B cell (primary cell): Measurements from ENCODE around the gene TSPAN18. TPM values are rescaled to one million over a fixed set of nuclear protein-coding genes. Genes with fewer than 3 reads are reported as not detected.

ENCODE experiments used
- ATAC-seq: fragments of 200-7000 bp; cut with Tn5 transposase; one replicate; pipeline ENCODE4 v1.10.0; 2021; ENCODE audit warnings: low read depth, mild to moderate bottlenecking, moderate number of reproducible peaks, moderate library complexity
- CTCF ChIA-PET: fragments of 350-600 bp; sonication (Branson Sonifier 250); formaldehyde crosslinking; loops from one replicate; lab custom pipeline; 2021; ENCODE audit warnings: antibody characterized with exemption, inconsistent platforms; lab: Charles Lee
- POLR2A ChIA-PET: fragments of 350-600 bp; sonication (Branson Sonifier 250); formaldehyde crosslinking; loops from one replicate; lab custom pipeline; 2021; ENCODE audit warnings: antibody characterized with exemption; lab: Charles Lee
- DNase-seq: peaks from one replicate; pipeline ENCODE4 v3.0.0; 2013
- H2AFZ ChIP-seq: 2 replicates; pipeline ENCODE4 v1.6.1; 2012; ENCODE audit warnings: mild to moderate bottlenecking, low read depth, low read length; ENCODE audit not compliant: insufficient read depth, poor library complexity, severe bottlenecking
- H3K27ac ChIP-seq, 2 donors: 1 replicate in 1 of 2; 2 replicates in 1 of 2; pipeline ENCODE4 v1.5.1; 2012 to 2013; ENCODE audit warnings: low read length in 2 of 2, mild to moderate bottlenecking in 2 of 2, moderate library complexity in 1 of 2
- H3K27me3 ChIP-seq, 4 experiments: fragments of 200-600 bp in 1 of 4; sonication (generic) in 1 of 4; replicated peaks in 1 of 4; 1 replicate in 2 of 4; 2 replicates in 2 of 4; pipeline versions ENCODE4 v1.6.1 to v1.7.0; 2013 to 2016; ENCODE audit warnings: low read length in 3 of 4, mild to moderate bottlenecking in 2 of 4, mixed read lengths in 1 of 4, moderate library complexity in 1 of 4; ENCODE audit not compliant: insufficient read depth in 4 of 4, control insufficient read depth in 3 of 4; ENCODE audit errors: control extremely low read depth in 1 of 4
- H3K36me3 ChIP-seq, 2 experiments: replicated peaks in 1 of 2; 1 replicate in 1 of 2; 2 replicates in 1 of 2; pipeline versions ENCODE4 v1.6.1 to v1.7.1; 2013; ENCODE audit warnings: low read length in 1 of 2; ENCODE audit not compliant: insufficient read depth in 2 of 2, control insufficient read depth in 1 of 2; ENCODE audit errors: control extremely low read depth in 1 of 2, extremely low read depth in 1 of 2
- H3K4me1 ChIP-seq, 2 donors: fragments of 200-600 bp in 1 of 2; sonication (generic) in 1 of 2; 1 replicate in 1 of 2; 2 replicates in 1 of 2; pipeline versions ENCODE4 v1.5.1 to v1.6.1; 2013 to 2017; ENCODE audit warnings: low read length in 2 of 2; ENCODE audit not compliant: control insufficient read depth in 2 of 2, insufficient read depth in 2 of 2
- H3K4me2 ChIP-seq: replicated peaks from 2 replicates; pipeline ENCODE3; 2012; ENCODE audit warnings: mild to moderate bottlenecking, low read depth, low read length; ENCODE audit not compliant: poor library complexity, severe bottlenecking
- H3K4me3 ChIP-seq, 5 experiments: fragments of 200-600 bp in 1 of 5; sonication (generic) in 1 of 5; 1 replicate in 3 of 5; 2 replicates in 2 of 5; pipeline versions ENCODE4 v1.5.1 to v1.7.0; 2011 to 2016; ENCODE audit warnings: low read length in 4 of 5, mild to moderate bottlenecking in 4 of 5, low read depth in 2 of 5, control low read depth in 1 of 5, moderate library complexity in 1 of 5; ENCODE audit not compliant: insufficient read depth in 1 of 5; ENCODE audit errors: control extremely low read depth in 1 of 5, extremely low read depth in 1 of 5
- H3K79me2 ChIP-seq: fragments of 200-600 bp; sonication (generic); one replicate; pipeline ENCODE4 v1.6.0; 2016; ENCODE audit warnings: low read length; ENCODE audit not compliant: control insufficient read depth, insufficient read depth
- H3K9ac ChIP-seq: fragments of 200-600 bp; sonication (generic); 2 replicates; pipeline ENCODE4 v1.6.1; 2017; ENCODE audit warnings: mild to moderate bottlenecking, low read length, moderate library complexity
- H3K9me3 ChIP-seq, 3 donors: one replicate each; pipeline versions ENCODE4 v1.6.1 to v1.7.1; 2013; ENCODE audit warnings: low read length in 2 of 3; ENCODE audit not compliant: control insufficient read depth in 2 of 3, insufficient read depth in 1 of 3; ENCODE audit errors: control extremely low read depth in 1 of 3
- H4K20me1 ChIP-seq: 2 replicates; pipeline ENCODE4 v1.6.0; 2012; ENCODE audit warnings: mild to moderate bottlenecking, low read length; ENCODE audit not compliant: insufficient read depth, control insufficient read depth, poor library complexity, severe bottlenecking
- H3K27ac Mint-ChIP-seq: one replicate; pipeline ENCODE4 v1.8.0; 2021; ENCODE audit warnings: mixed read lengths
- H3K27me3 Mint-ChIP-seq: one replicate; pipeline ENCODE4 v1.8.0; 2021; ENCODE audit warnings: mixed read lengths
- H3K4me1 Mint-ChIP-seq: one replicate; pipeline ENCODE4 v1.8.0; 2021; ENCODE audit warnings: mixed read lengths
- H3K4me3 Mint-ChIP-seq: one replicate; pipeline ENCODE4 v1.8.0; 2021; ENCODE audit warnings: mixed read lengths
- H3K9me3 Mint-ChIP-seq: one replicate; pipeline ENCODE4 v1.8.0; 2022; ENCODE audit warnings: mixed read lengths; ENCODE audit not compliant: insufficient read depth
- CTCF ChIP-seq: fragments of 200-600 bp; IDR thresholded peaks from one replicate; pipeline ENCODE4 v1.8.0; 2022; ENCODE audit warnings: antibody characterized with exemption, mild to moderate bottlenecking
- EZH2 ChIP-seq: IDR thresholded peaks from 2 replicates; pipeline ENCODE4 v1.6.1; 2012; ENCODE audit warnings: borderline replicate concordance, low read depth, mild to moderate bottlenecking, moderate library complexity, low read length; ENCODE audit not compliant: insufficient read depth, poor library complexity, severe bottlenecking
- WGBS: methylation state at CpG from one replicate; pipeline ENCODE4 v1.1.5; 2013; ENCODE audit warnings: missing lambda C conversion rate; ENCODE audit not compliant: insufficient coverage; 5-methylcytosine and 5-hydroxymethylcytosine counted together
- intact Hi-C: fragments of 100-400 bp; cut with micrococcal nuclease; formaldehyde crosslinking; loops from one replicate; pipeline ENCODE4 v1.10.0; 2022
- polyA plus RNA-seq: library from polyadenylated mRNA; depleted of rRNA; stranded (reverse); fragments of >200 nt; gene quantifications from 2 replicates; pipeline ENCODE4 v1.2.3, GENCODE V29; 2012
- total RNA-seq, 2 donors: library from RNA; stranded (reverse); fragments of 120-200 nt in 1 of 2; gene quantifications; 1 replicate in 1 of 2; 2 replicates in 1 of 2; pipeline versions ENCODE4 v1.2.3 to v1.2.4, GENCODE V29; 2013 to 2022

Gene TSPAN18
- total and polyA plus RNA-seq, 2 donors (not counting 1 experiment from before 2014, with no cell fraction given) = 0.75 to 2.0 TPM

- H3K4me2 ChIP-seq = no peak overlapping the region
Observed at GRCh38 chr11:44955015-44955738, 228.4 kb downstream of the TSPAN18 start.

More at GRCh38 chr11:44955015-44955738, 228.4 kb downstream of the TSPAN18 start:
- H3K4me1 Mint-ChIP-seq = peaks cover 25% of the 10 kb centered on the region
- no peaks in the 10 kb centered on the region for H4K20me1 ChIP-seq
- H3K9me3 ChIP-seq = no peaks in the 10 kb centered on the region
- H2AFZ ChIP-seq = no peak overlapping the region
- no peak overlapping the region for H3K4me3 Mint-ChIP-seq
- no peaks in the 10 kb centered on the region for H3K27me3 ChIP-seq
- 88% methylated on average over 2 of the region's 5 CpGs for WGBS
- POLR2A ChIA-PET = interaction anchor here (0.6 kb wide), 1 partner anchor 70 kb away, joined by 5 read pairs; no protein-coding TSS in a partner anchor
- DNase-seq (no peak), ATAC-seq (no peak)
- H3K27me3 Mint-ChIP-seq = peaks cover 3% of the 10 kb centered on the region
- intact Hi-C loops = no loop called here
- H3K4me3 ChIP-seq = no peak overlapping the region
- TF ChIP-seq EZH2 (no peak), CTCF (no peak)
- no peaks in the 10 kb centered on the region for H3K36me3 ChIP-seq
- no peak overlapping the region for H3K27ac Mint-ChIP-seq
- no peak overlapping the region for H3K27ac ChIP-seq
- CTCF ChIA-PET = interaction anchor here (0.8 to 1.7 kb wide), 8 partner anchors 10 to 384 kb away, joined by 3 to 9 read pairs (median 3); no protein-coding TSS in a partner anchor
- H3K9me3 Mint-ChIP-seq = no peaks in the 10 kb centered on the region
- H3K9ac ChIP-seq = no peak overlapping the region
- H3K4me1 ChIP-seq = peaks cover 3 to 17% of the 10 kb centered on the region in 2 donors
- H3K79me2 ChIP-seq = peaks cover 1% of the 10 kb centered on the region
